OCI-LY3 (cell line): ENCODE results near the gene DPF3.
A peak's percentile ranks its signal among the peaks of the same experiment; 100 is the strongest.

Experiments
- H2AFZ ChIP-seq: fragments of 200-600, 300-600 bp; shearing (Covaris generic); 2 replicates; pipeline ENCODE4 v1.6.0; 2014; ENCODE audit warnings: antibody characterized with exemption, low read depth, low read length
- H3K27ac ChIP-seq: fragments of 200-600, 300-600 bp; sonication (generic); 2 replicates; pipeline ENCODE4 v1.5.1; 2014; ENCODE audit warnings: mild to moderate bottlenecking, low read length, moderate library complexity, mixed read lengths
- H3K27me3 ChIP-seq: fragments of 200-600, 300-600 bp; sonication (generic); 2 replicates; pipeline ENCODE4 v1.6.1; 2014; ENCODE audit warnings: low read depth, low read length, mixed read lengths
- H3K36me3 ChIP-seq: fragments of 200-600, 300-600 bp; sonication (generic); replicated peaks from 2 replicates; pipeline ENCODE3; 2014; ENCODE audit warnings: low read depth, low read length, mixed read lengths
- H3K4me1 ChIP-seq: fragments of 300-600, 200-600 bp; sonication (generic); 2 replicates; pipeline ENCODE4 v1.6.1; 2014; ENCODE audit warnings: low read length, mixed read lengths
- H3K4me2 ChIP-seq: fragments of 200-600, 300-600 bp; sonication (generic); 2 replicates; pipeline ENCODE4 v1.6.1; 2014; ENCODE audit warnings: low read length, mixed read lengths
- H3K4me3 ChIP-seq: fragments of 300-600, 200-600 bp; sonication (generic); 2 replicates; pipeline ENCODE4 v1.5.1; 2014; ENCODE audit warnings: antibody characterized with exemption, mild to moderate bottlenecking, low read length, moderate library complexity
- H3K79me2 ChIP-seq: fragments of 300-600, 200-600 bp; shearing (Covaris generic); 2 replicates; pipeline ENCODE4 v1.6.1; 2014; ENCODE audit warnings: mild to moderate bottlenecking, low read length, mixed read lengths
- H3K9ac ChIP-seq: fragments of 300-600, 200-600 bp; shearing (Covaris generic); 2 replicates; pipeline ENCODE4 v1.6.0; 2014; ENCODE audit warnings: mild to moderate bottlenecking, low read length, moderate library complexity
- H3K9me3 ChIP-seq: fragments of 200-600, 300-600 bp; shearing (Covaris generic); 2 replicates; pipeline ENCODE4 v1.6.1; 2014; ENCODE audit warnings: low read length, mixed read lengths; ENCODE audit not compliant: insufficient read depth
- H4K20me1 ChIP-seq: fragments of 200-600, 300-600 bp; sonication (generic); 2 replicates; pipeline ENCODE4 v1.6.1; 2016; ENCODE audit warnings: low read length, mixed read lengths; ENCODE audit not compliant: insufficient read depth
- CTCF ChIP-seq: fragments of 200-600, 300-600 bp; sonication (generic); IDR thresholded peaks from 2 replicates; pipeline ENCODE4 v1.5.1; 2014; ENCODE audit warnings: antibody characterized with exemption, low read length, low read depth
- EZH2phosphoT487 ChIP-seq: fragments of 200-600 bp; shearing (Covaris generic); IDR thresholded peaks from 2 replicates; pipeline ENCODE4 v1.6.1; 2018; ENCODE audit warnings: antibody characterized with exemption, mixed run types, low read depth

The DPF3 gene

GRCh38 chr14:72675126-72675525 is 218.8 kb downstream of the DPF3 start:
- Histone ChIP-seq H2AFZ (no peak overlapping the region), H3K27me3 (no peaks in the 10 kb centered on the region), H3K4me1 (peaks cover 16% of the 10 kb centered on the region), H3K79me2 (no peaks in the 10 kb centered on the region), H3K9me3 (no peaks in the 10 kb centered on the region), H3K4me3 (no peak overlapping the region), H3K36me3 (peaks cover 42% of the 10 kb centered on the region), H3K27ac (no peak overlapping the region), H4K20me1 (peaks cover 6% of the 10 kb centered on the region; the same call in 1 of the 2 replicates), H3K4me2 (peak overlapping the region; percentile 63), H3K9ac (no peak overlapping the region)
- no peak for TF ChIP-seq CTCF
- no peak for TF ChIP-seq EZH2phosphoT487

GRCh38 chr14:72673179-72673578 is 220.7 kb downstream of the DPF3 start:
- TF ChIP-seq EZH2phosphoT487 (no peak), CTCF (no peak)
- no peak overlapping the region for H3K4me2 ChIP-seq
- no peak overlapping the region for H3K27ac ChIP-seq
- no peaks in the 10 kb centered on the region for H3K79me2 ChIP-seq
- no peak overlapping the region for H3K9ac ChIP-seq
- peaks cover 48% of the 10 kb centered on the region for H3K36me3 ChIP-seq
- peaks cover 16% of the 10 kb centered on the region for H3K4me1 ChIP-seq
- H3K27me3 ChIP-seq, result no peaks in the 10 kb centered on the region
- H3K4me3 ChIP-seq, result no peak overlapping the region
- H2AFZ ChIP-seq, result no peak overlapping the region
- no peaks in the 10 kb centered on the region for H3K9me3 ChIP-seq
- H4K20me1 ChIP-seq, result peaks cover 6% of the 10 kb centered on the region; the same call in 1 of the 2 replicates

- no peaks in the 10 kb centered on the region for H3K9me3 ChIP-seq
- H2AFZ ChIP-seq, result no peak overlapping the region
- no peaks in the 10 kb centered on the region for H3K4me1 ChIP-seq
- no peaks in the 10 kb centered on the region for H3K27me3 ChIP-seq
- no peak overlapping the region for H3K9ac ChIP-seq
- no peak overlapping the region for H3K4me3 ChIP-seq
- H4K20me1 ChIP-seq, result no peaks in the 10 kb centered on the region
- H3K27ac ChIP-seq, result no peak overlapping the region
- H3K79me2 ChIP-seq, result no peaks in the 10 kb centered on the region
- no peak overlapping the region for H3K4me2 ChIP-seq
- no peak for TF ChIP-seq CTCF
- TF ChIP-seq EZH2phosphoT487, result no peak
- peaks cover 18% of the 10 kb centered on the region for H3K36me3 ChIP-seq
Measured at GRCh38 chr14:72666610-72667009, 227.3 kb downstream of the DPF3 start.

GRCh38 chr14:72665259-72665658 is 228.6 kb downstream of the DPF3 start:
- H3K4me3 ChIP-seq, result no peak overlapping the region
- H3K9ac ChIP-seq, result no peak overlapping the region
- H3K9me3 ChIP-seq, result no peaks in the 10 kb centered on the region
- H3K79me2 ChIP-seq, result no peaks in the 10 kb centered on the region
- H3K36me3 ChIP-seq, result peaks cover 12% of the 10 kb centered on the region
- no peaks in the 10 kb centered on the region for H4K20me1 ChIP-seq
- H3K4me1 ChIP-seq, result no peaks in the 10 kb centered on the region
- H2AFZ ChIP-seq, result no peak overlapping the region
- TF ChIP-seq CTCF, result no peak
- TF ChIP-seq EZH2phosphoT487, result no peak
- H3K27me3 ChIP-seq, result no peaks in the 10 kb centered on the region
- no peak overlapping the region for H3K27ac ChIP-seq
- no peak overlapping the region for H3K4me2 ChIP-seq
